OCI-LY1 (cell line): Measurements from ENCODE around the gene SLC7A7.

Experiments used
- EZH2 ChIP-seq: fragments of 200-600 bp; sonication (generic), shearing (Covaris generic); IDR thresholded peaks from 2 replicates; pipeline ENCODE4 v1.8.0; 2017; ENCODE audit warnings: borderline replicate concordance, mixed run types, mild to moderate bottlenecking, antibody characterized with exemption, low read length, moderate library complexity, mixed read lengths
- TF ChIP-seq, protein P1 (sequence below): fragments of 200-600 bp; sonication (generic), shearing (Covaris generic); IDR thresholded peaks from 2 replicates; pipeline ENCODE4 v1.5.1; 2017; ENCODE audit warnings: mild to moderate bottlenecking, antibody characterized with exemption, low read length, moderate library complexity, mixed read lengths

DNA sequence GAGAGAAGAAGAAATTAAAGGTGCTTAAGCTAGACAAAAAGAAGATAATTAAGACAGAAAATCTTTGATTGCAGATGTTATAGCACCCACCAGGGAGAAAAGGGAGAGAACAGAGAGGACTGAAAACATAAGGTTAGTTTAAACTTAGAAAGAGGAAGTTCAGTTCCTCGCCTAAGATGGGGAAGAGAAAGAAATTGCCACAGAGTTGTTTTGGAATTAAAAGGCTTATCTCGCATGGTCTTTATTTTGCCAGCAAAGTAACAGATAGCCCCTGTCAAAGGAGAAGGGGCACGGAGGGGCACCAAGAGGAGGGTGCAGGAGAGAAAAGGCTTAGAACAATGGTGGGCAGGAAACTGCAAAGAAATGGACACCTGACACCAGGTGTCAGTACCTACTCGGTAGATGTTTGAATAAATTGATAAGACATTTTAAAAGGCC is 66.6 kb downstream of the SLC7A7 start:
- TF ChIP-seq, protein P1, sequence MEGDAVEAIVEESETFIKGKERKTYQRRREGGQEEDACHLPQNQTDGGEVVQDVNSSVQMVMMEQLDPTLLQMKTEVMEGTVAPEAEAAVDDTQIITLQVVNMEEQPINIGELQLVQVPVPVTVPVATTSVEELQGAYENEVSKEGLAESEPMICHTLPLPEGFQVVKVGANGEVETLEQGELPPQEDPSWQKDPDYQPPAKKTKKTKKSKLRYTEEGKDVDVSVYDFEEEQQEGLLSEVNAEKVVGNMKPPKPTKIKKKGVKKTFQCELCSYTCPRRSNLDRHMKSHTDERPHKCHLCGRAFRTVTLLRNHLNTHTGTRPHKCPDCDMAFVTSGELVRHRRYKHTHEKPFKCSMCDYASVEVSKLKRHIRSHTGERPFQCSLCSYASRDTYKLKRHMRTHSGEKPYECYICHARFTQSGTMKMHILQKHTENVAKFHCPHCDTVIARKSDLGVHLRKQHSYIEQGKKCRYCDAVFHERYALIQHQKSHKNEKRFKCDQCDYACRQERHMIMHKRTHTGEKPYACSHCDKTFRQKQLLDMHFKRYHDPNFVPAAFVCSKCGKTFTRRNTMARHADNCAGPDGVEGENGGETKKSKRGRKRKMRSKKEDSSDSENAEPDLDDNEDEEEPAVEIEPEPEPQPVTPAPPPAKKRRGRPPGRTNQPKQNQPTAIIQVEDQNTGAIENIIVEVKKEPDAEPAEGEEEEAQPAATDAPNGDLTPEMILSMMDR: no peak
- no peak for TF ChIP-seq EZH2
